Activated B cell treated with CpG ODN at 0.5 μM for 24 hours (primary cell): ENCODE measurements around the gene HBP1. TPM values are rescaled to one million over a fixed set of nuclear protein-coding genes. Genes with fewer than 3 reads are reported as not detected.

Experiments used
- ATAC-seq: fragments of 200-7000 bp; cut with Tn5 transposase; one replicate; pipeline ENCODE4 v1.10.0; 2021; ENCODE audit warnings: low read depth, mild to moderate bottlenecking, moderate library complexity
- CTCF ChIA-PET: fragments of 350-600 bp; sonication (Branson Sonifier 250); formaldehyde crosslinking; loops from one replicate; lab custom pipeline; 2021; ENCODE audit warnings: antibody characterized with exemption; lab: Charles Lee
- POLR2A ChIA-PET: fragments of 350-600 bp; sonication (Branson Sonifier 250); formaldehyde crosslinking; loops from one replicate; lab custom pipeline; 2021; ENCODE audit warnings: antibody characterized with exemption; lab: Charles Lee
- DNase-seq: peaks from one replicate; pipeline ENCODE4 v3.0.0; 2022
- H3K27ac Mint-ChIP-seq: one replicate; pipeline ENCODE4 v1.8.0; 2020; ENCODE audit warnings: mixed read lengths
- H3K27me3 Mint-ChIP-seq: one replicate; pipeline ENCODE4 v1.8.0; 2021; ENCODE audit warnings: mixed read lengths
- H3K36me3 Mint-ChIP-seq: one replicate; pipeline ENCODE4 v1.8.0; 2021; ENCODE audit warnings: low read depth, mixed read lengths
- H3K4me1 Mint-ChIP-seq: one replicate; pipeline ENCODE4 v1.8.0; 2021; ENCODE audit warnings: mixed read lengths
- H3K4me3 Mint-ChIP-seq: one replicate; pipeline ENCODE4 v1.8.0; 2020; ENCODE audit warnings: mild to moderate bottlenecking, mixed read lengths
- H3K9me3 Mint-ChIP-seq: one replicate; pipeline ENCODE4 v1.8.0; 2020; ENCODE audit warnings: mixed read lengths
- CTCF ChIP-seq: fragments of 200-600 bp; IDR thresholded peaks from one replicate; pipeline ENCODE4 v1.8.0; 2022; ENCODE audit warnings: antibody characterized with exemption, mild to moderate bottlenecking
- intact Hi-C: fragments of 100-400 bp; cut with micrococcal nuclease; formaldehyde crosslinking; loops from one replicate; pipeline ENCODE4 v1.15.1; 2024
- total RNA-seq: library from RNA; stranded (reverse); gene quantifications from 2 replicates; pipeline ENCODE4 v1.2.3, GENCODE V29; 2022

The HBP1 gene, protein sequence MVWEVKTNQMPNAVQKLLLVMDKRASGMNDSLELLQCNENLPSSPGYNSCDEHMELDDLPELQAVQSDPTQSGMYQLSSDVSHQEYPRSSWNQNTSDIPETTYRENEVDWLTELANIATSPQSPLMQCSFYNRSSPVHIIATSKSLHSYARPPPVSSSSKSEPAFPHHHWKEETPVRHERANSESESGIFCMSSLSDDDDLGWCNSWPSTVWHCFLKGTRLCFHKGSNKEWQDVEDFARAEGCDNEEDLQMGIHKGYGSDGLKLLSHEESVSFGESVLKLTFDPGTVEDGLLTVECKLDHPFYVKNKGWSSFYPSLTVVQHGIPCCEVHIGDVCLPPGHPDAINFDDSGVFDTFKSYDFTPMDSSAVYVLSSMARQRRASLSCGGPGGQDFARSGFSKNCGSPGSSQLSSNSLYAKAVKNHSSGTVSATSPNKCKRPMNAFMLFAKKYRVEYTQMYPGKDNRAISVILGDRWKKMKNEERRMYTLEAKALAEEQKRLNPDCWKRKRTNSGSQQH
- total RNA-seq: 53.6 and 59.9 TPM in 2 replicates

DNA sequence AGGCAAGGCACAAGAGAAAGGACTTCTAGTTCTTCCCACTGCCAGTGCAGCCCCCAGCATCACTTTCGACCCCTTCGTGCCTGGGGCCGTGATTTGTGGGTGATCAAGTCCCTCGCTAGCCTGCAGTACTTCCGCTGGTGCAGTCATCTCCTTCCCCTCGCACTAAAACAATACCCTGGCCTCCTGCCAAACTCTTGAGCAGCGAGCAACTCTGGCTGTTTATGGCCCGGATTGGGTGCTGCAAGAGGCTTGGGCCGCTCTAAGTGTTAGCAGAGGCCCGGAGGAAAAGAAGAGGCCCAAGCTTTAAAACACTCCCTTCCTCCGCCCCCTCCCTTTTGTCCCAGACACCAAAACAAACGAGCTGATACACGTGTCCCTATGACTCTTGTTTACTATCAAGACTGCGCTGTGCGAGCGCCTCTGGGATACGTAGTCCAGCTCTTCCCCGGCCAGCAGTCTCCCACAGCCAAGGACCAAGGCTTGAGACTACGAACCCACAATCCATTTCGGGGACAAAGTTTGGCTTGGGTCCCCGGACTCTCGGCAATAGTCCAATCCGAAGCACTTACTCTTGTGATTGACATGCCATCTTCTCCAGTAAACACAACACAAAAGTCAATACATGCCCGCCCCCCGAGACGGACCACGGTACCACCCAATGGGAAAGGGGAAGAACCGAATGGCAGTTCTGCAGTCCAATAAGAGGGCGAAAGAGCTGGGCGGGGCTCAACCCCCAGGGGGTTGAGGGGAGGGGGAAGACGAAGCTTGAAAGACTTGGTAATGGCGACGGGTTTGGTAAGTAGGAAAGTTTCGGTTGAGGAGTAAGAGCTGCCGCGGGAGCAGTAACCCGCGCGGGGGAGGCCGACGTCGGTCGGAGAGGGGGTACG lies at the start of gene HBP1:
Gene HBP1 (plus strand): TSS at position 771 of the 887 bp plus-strand sequence. CDS start 10,891 bp downstream, outside the sequence.
- peaks cover 45% of the 10 kb centered on the region for H3K4me1 Mint-ChIP-seq
- H3K36me3 Mint-ChIP-seq: peaks cover 23% of the 10 kb centered on the region

GRCh38 chr7:107119376-107120105 lies 49.3 kb upstream of the HBP1 start:
- ChIA-PET CTCF (no interaction called here), POLR2A (no interaction called here)
- Mint-ChIP-seq H3K4me3 (no peak overlapping the region), H3K9me3 (no peaks in the 10 kb centered on the region), H3K36me3 (no peaks in the 10 kb centered on the region), H3K4me1 (no peaks in the 10 kb centered on the region), H3K27me3 (no peaks in the 10 kb centered on the region), H3K27ac (no peak overlapping the region)
- intact Hi-C loops: no loop called here
- no peak for TF ChIP-seq CTCF
- no peak for ATAC-seq
- DNase-seq: no peak

More for the DNA sequence above, at the start of gene HBP1:
- peak within 1 kb of the TSS; percentile 99 for H3K27ac Mint-ChIP-seq
- peak within 1 kb of the TSS; percentile 99 for H3K4me3 Mint-ChIP-seq
- intact Hi-C loops: loop anchor here (1.0 to 10.0 kb wide), 18 partner anchors 21 to 1636 kb away; partner anchors contain the start of genes CCDC71L, COG5, DLD and DNAJB9
- peak; percentile 84 for DNase-seq
- CTCF ChIA-PET: interaction anchor here (0.6 to 5.8 kb wide), 9 partner anchors 18 to 575 kb away, joined by 3 to 34 read pairs (median 3); partner anchors contain the start of genes CBLL1 and CCDC71L
- peak; percentile 80 for ATAC-seq
- no peak for TF ChIP-seq CTCF
- POLR2A ChIA-PET: interaction anchor here (0.5 to 4.3 kb wide), 39 partner anchors 9 to 1491 kb away, joined by 3 to 52 read pairs (median 5); partner anchors contain the start of genes CBLL1, COG5, DNAJB9 and DUS4L
- H3K9me3 Mint-ChIP-seq: no peaks in the 10 kb centered on the region
- H3K27me3 Mint-ChIP-seq: peaks cover 6% of the 10 kb centered on the region

- TF ChIP-seq CTCF: no peak
- DNase-seq (no peak), ATAC-seq (no peak)
- intact Hi-C loops: no loop called here
- POLR2A ChIA-PET: no interaction called here
- H3K4me3 Mint-ChIP-seq: no peak overlapping the region
- CTCF ChIA-PET: no interaction called here
- peaks cover 16% of the 10 kb centered on the region for H3K4me1 Mint-ChIP-seq
- H3K36me3 Mint-ChIP-seq: peaks cover 2% of the 10 kb centered on the region
- H3K27ac Mint-ChIP-seq: no peak overlapping the region
- H3K27me3 Mint-ChIP-seq: no peaks in the 10 kb centered on the region
- no peaks in the 10 kb centered on the region for H3K9me3 Mint-ChIP-seq
These were observed 46.3 kb upstream of the HBP1 start for GRCh38 chr7:107122486-107122911.

DNA sequence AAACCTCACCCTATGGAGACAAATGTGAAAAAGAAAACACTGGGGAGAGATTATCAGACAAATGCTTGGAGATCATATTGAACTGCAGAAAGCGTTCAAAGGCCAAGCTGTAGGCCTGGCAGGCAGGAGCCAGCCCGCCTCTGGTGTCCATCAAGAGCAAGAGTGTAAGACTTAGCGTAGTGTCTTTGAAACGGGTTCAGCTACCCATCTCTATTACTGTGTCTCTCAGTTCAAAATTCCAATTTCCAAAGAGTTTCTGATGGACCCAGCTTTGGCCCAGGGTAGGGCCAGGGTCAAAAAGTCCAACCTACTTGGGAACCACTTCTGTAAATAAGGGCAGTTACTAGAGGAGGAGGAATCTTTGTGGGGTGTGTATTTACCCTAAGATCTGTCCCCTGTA lies 45.4 kb upstream of the HBP1 start:
- H3K27me3 Mint-ChIP-seq: no peaks in the 10 kb centered on the region
- POLR2A ChIA-PET: no interaction called here
- no peak overlapping the region for H3K27ac Mint-ChIP-seq
- TF ChIP-seq CTCF: no peak
- DNase-seq (no peak), ATAC-seq (no peak)
- intact Hi-C loops: no loop called here
- H3K4me1 Mint-ChIP-seq: peaks cover 16% of the 10 kb centered on the region
- H3K36me3 Mint-ChIP-seq: peaks cover 2% of the 10 kb centered on the region
- H3K9me3 Mint-ChIP-seq: no peaks in the 10 kb centered on the region
- H3K4me3 Mint-ChIP-seq: no peak overlapping the region
- CTCF ChIA-PET: no interaction called here
